HepG2 (cell line): ENCODE data around the gene RNF11. TPM values are rescaled to one million over a fixed set of nuclear protein-coding genes. Genes with fewer than 3 reads are reported as not detected.
A peak's percentile ranks its signal among the peaks of the same experiment; 100 is the strongest.

Experiments used
- CAMTA2 ChIP-seq: sonication (generic); formaldehyde crosslinking; IDR thresholded peaks from 2 replicates; pipeline ENCODE4 v1.4.0; 2020; ENCODE audit warnings: mild to moderate bottlenecking, missing genetic modification reagents, borderline replicate concordance
- IRF2 ChIP-seq: IDR thresholded peaks from 2 replicates; pipeline ENCODE4 v1.6.1; 2018; ENCODE audit warnings: missing genetic modification reagents, missing compliant biosample characterization
- LCORL ChIP-seq, 2 experiments: fragments of 450-650 bp in 1 of 2; sonication (generic) in 1 of 2; formaldehyde crosslinking in 1 of 2; IDR thresholded peaks; 2 replicates each; pipeline versions ENCODE4 v1.5.0 to v1.6.1; 2017 to 2020; ENCODE audit warnings: antibody characterized with exemption in 1 of 2, missing genetic modification reagents in 1 of 2
- PHB2 ChIP-seq: fragments of 450-650 bp; IDR thresholded peaks from 2 replicates; pipeline ENCODE4 v1.6.1; 2018; ENCODE audit not compliant: partially characterized antibody
- RBAK ChIP-seq: sonication (generic); formaldehyde crosslinking; IDR thresholded peaks from 2 replicates; pipeline ENCODE4 v1.5.1; 2020; ENCODE audit warnings: mild to moderate bottlenecking, missing genetic modification reagents
- REL ChIP-seq: sonication (generic); formaldehyde crosslinking; conservative IDR thresholded peaks from 2 replicates; pipeline ENCODE4 v1.8.0; 2022; ENCODE audit warnings: mild to moderate bottlenecking, missing genetic modification reagents, moderate library complexity
- SRY ChIP-seq: sonication (generic); formaldehyde crosslinking; IDR thresholded peaks from 2 replicates; pipeline ENCODE4 v1.8.0; 2022; ENCODE audit warnings: mild to moderate bottlenecking, missing genetic modification reagents
- ZMAT3 ChIP-seq: sonication (generic); formaldehyde crosslinking; conservative IDR thresholded peaks from 2 replicates; pipeline ENCODE4 v1.7.0; 2021; ENCODE audit warnings: missing genetic modification reagents
- ZNF496 ChIP-seq: sonication (generic); formaldehyde crosslinking; IDR thresholded peaks from 2 replicates; pipeline ENCODE4 v1.8.1; 2023; ENCODE audit warnings: mild to moderate bottlenecking, moderate library complexity, missing genetic modification reagents; ENCODE audit not compliant: insufficient replicate concordance
- polyA plus RNA-seq, 8 experiments: library from polyadenylated mRNA; depleted of rRNA in 3 of 8; stranded (reverse) in 7 of 8; unstranded in 1 of 8; fragments of >200 nt; fragmentation: Illumina TruSeq in 4 of 8; extraction: Trizol in 4 of 8; gene quantifications; 2 replicates each; pipeline versions ENCODE4 v1.2.1 to v1.2.3, GENCODE V29; 2011 to 2016; ENCODE audit warnings: low read depth in 4 of 8, missing spikeins in 1 of 8, mixed read lengths in 1 of 8; ENCODE audit not compliant: insufficient read depth in 1 of 8
- total RNA-seq, 5 experiments: library from RNA; depleted of rRNA; stranded (reverse); fragments of >200 nt; fragmentation: Illumina TruSeq; extraction: Trizol; gene quantifications; 2 replicates each; pipeline ENCODE4 v1.2.3, GENCODE V29; 2016; ENCODE audit warnings: low read depth in 1 of 5
- TF ChIP-seq, protein P1 (sequence below), 2 experiments: sonication (generic) in 1 of 2; formaldehyde crosslinking in 1 of 2; IDR thresholded peaks; 2 replicates each; pipeline versions ENCODE4 v1.6.1 to v1.9.0; 2014 to 2022; ENCODE audit warnings: antibody characterized with exemption in 1 of 2, borderline replicate concordance in 1 of 2, inconsistent platforms in 1 of 2, low read depth in 1 of 2, missing genetic modification reagents in 1 of 2
- TF ChIP-seq, protein P2 (sequence below): sonication (generic); formaldehyde crosslinking; IDR thresholded peaks from 2 replicates; pipeline ENCODE4 v1.4.0; 2020; ENCODE audit warnings: missing genetic modification reagents, borderline replicate concordance
- TF ChIP-seq, protein P3 (sequence below): sonication (generic); formaldehyde crosslinking; IDR thresholded peaks from 2 replicates; pipeline ENCODE4 v1.4.0; 2020; ENCODE audit warnings: mild to moderate bottlenecking, missing genetic modification reagents

Gene RNF11
- total and polyA plus RNA-seq, 2 of the 13 experiments (the other 11 are each of a cell fraction or from before 2014, with no cell fraction given) = 41.2 to 48.8 TPM

DNA sequence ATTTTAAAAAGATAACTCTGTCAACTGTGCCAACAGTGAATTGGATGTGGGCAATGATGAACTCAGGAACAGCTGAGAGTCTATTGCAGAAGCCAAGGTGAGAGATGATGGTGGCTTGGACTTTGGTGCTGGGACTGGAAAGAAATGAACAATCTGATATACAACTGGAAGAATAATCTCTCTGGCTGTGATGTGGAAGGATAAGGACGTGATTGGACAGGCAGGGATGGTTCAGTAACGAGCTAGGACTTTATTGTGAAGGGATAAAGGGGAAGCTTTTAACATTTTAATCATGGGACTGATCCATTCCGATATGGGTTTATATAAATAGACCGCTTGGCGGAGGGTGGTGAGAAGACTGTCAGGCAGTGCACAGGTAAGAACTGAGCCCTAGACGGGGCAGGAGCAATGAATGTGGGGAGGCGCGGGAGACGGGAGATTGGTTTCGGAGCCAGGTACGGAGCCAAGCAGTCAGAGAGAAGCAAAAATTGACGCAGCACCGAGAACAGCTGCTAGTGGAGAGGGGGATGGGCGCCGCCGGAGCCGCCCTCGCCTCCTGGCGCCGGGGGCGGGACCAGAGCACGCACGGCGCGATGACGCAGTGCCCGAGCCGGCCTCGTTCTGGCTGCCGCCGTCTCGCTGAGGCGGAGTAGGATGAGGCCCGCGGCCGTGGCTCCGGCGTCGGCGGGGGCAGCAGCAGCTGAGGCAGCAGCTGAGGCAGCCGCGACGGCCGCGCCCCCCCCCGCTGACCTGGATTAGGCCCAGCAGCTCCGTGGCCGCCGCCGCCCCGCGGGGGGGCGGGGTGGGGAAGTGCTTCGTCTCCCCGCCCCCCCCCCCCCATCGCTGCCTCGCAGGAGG, at the start of gene RNF11 (continued):
- TF ChIP-seq, protein P1, sequence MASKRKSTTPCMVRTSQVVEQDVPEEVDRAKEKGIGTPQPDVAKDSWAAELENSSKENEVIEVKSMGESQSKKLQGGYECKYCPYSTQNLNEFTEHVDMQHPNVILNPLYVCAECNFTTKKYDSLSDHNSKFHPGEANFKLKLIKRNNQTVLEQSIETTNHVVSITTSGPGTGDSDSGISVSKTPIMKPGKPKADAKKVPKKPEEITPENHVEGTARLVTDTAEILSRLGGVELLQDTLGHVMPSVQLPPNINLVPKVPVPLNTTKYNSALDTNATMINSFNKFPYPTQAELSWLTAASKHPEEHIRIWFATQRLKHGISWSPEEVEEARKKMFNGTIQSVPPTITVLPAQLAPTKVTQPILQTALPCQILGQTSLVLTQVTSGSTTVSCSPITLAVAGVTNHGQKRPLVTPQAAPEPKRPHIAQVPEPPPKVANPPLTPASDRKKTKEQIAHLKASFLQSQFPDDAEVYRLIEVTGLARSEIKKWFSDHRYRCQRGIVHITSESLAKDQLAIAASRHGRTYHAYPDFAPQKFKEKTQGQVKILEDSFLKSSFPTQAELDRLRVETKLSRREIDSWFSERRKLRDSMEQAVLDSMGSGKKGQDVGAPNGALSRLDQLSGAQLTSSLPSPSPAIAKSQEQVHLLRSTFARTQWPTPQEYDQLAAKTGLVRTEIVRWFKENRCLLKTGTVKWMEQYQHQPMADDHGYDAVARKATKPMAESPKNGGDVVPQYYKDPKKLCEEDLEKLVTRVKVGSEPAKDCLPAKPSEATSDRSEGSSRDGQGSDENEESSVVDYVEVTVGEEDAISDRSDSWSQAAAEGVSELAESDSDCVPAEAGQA (IDR thresholded peaks at IDR 0.05; ENCODE audit: low read depth) = peak; percentile 48; the same call in 1 of the 2 replicates
- TF ChIP-seq, protein P1 (CRISPR knock-in tag; IDR thresholded peaks at IDR 0.05; ENCODE audit: borderline replicate concordance) = no peak
- TF ChIP-seq, protein P2, sequence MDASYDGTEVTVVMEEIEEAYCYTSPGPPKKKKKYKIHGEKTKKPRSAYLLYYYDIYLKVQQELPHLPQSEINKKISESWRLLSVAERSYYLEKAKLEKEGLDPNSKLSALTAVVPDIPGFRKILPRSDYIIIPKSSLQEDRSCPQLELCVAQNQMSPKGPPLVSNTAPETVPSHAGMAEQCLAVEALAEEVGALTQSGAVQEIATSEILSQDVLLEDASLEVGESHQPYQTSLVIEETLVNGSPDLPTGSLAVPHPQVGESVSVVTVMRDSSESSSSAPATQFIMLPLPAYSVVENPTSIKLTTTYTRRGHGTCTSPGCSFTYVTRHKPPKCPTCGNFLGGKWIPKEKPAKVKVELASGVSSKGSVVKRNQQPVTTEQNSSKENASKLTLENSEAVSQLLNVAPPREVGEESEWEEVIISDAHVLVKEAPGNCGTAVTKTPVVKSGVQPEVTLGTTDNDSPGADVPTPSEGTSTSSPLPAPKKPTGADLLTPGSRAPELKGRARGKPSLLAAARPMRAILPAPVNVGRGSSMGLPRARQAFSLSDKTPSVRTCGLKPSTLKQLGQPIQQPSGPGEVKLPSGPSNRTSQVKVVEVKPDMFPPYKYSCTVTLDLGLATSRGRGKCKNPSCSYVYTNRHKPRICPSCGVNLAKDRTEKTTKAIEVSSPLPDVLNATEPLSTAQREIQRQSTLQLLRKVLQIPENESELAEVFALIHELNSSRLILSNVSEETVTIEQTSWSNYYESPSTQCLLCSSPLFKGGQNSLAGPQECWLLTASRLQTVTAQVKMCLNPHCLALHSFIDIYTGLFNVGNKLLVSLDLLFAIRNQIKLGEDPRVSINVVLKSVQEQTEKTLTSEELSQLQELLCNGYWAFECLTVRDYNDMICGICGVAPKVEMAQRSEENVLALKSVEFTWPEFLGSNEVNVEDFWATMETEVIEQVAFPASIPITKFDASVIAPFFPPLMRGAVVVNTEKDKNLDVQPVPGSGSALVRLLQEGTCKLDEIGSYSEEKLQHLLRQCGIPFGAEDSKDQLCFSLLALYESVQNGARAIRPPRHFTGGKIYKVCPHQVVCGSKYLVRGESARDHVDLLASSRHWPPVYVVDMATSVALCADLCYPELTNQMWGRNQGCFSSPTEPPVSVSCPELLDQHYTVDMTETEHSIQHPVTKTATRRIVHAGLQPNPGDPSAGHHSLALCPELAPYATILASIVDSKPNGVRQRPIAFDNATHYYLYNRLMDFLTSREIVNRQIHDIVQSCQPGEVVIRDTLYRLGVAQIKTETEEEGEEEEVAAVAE (CRISPR knock-in tag) = no peak
- 0 out of 2 replicates have a peak, but pooled peaks have one; percentile 50 for TF ChIP-seq REL (CRISPR knock-in tag)
- peak; percentile 70; the same call in 1 of the 2 replicates for TF ChIP-seq CAMTA2 (CRISPR knock-in tag)
- TF ChIP-seq IRF2 (CRISPR knock-in tag) = no peak
- TF ChIP-seq, protein P3, sequence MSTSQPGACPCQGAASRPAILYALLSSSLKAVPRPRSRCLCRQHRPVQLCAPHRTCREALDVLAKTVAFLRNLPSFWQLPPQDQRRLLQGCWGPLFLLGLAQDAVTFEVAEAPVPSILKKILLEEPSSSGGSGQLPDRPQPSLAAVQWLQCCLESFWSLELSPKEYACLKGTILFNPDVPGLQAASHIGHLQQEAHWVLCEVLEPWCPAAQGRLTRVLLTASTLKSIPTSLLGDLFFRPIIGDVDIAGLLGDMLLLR (CRISPR knock-in tag) = no peak
- no peak for TF ChIP-seq LCORL (IDR thresholded peaks at IDR 0.05)
- TF ChIP-seq LCORL (CRISPR knock-in tag; IDR thresholded peaks at IDR 0.05) = 0 out of 2 replicates have a peak, but pooled peaks have one; percentile 6
- peak; percentile 54; the same call in 1 of the 2 replicates for TF ChIP-seq SRY (CRISPR knock-in tag)
- no peak for TF ChIP-seq ZNF496 (CRISPR knock-in tag)
- no peak for TF ChIP-seq RBAK (CRISPR knock-in tag)
- peak; percentile 79; the same call in 1 of the 2 replicates for TF ChIP-seq ZMAT3 (CRISPR knock-in tag)
- no peak for TF ChIP-seq PHB2
